K562 (cell line): ENCODE measurements around the gene C6orf89. TPM values are rescaled to one million over a fixed set of nuclear protein-coding genes. Genes with fewer than 3 reads are reported as not detected.

Experiments
- BACH1 ChIP-seq: fragments of 200-800 bp; sonication (Bioruptor generic); IDR thresholded peaks from 2 replicates; pipeline ENCODE4 v1.6.1; 2016; ENCODE audit warnings: missing genetic modification characterization, missing compliant biosample characterization
- CBX2 ChIP-seq: fragments of 200-600 bp; sonication (generic); IDR thresholded peaks from one replicate; pipeline ENCODE4 v1.6.1; 2012; ENCODE audit warnings: mild to moderate bottlenecking, low read length, inconsistent platforms; ENCODE audit not compliant: insufficient read depth, poor library complexity, severe bottlenecking
- CHD4 ChIP-seq: fragments of 200-600 bp; sonication (generic); IDR thresholded peaks from 3 replicates; pipeline ENCODE4 v1.6.1; 2012; ENCODE audit warnings: low read depth, mild to moderate bottlenecking, mixed read lengths, low read length, inconsistent platforms; ENCODE audit not compliant: insufficient read depth, insufficient replicate concordance, poor library complexity, severe bottlenecking
- FOXK2 ChIP-seq, 2 experiments: fragments of 450-650 bp; IDR thresholded peaks in 1 of 2; conservative IDR thresholded peaks in 1 of 2; 2 replicates each; pipeline ENCODE4 v1.6.1; 2016; ENCODE audit warnings: low read depth in 2 of 2, mild to moderate bottlenecking in 1 of 2
- FOXP1 ChIP-seq: sonication (generic); formaldehyde crosslinking; IDR thresholded peaks from 2 replicates; pipeline ENCODE4 v1.8.0; 2022; ENCODE audit warnings: mild to moderate bottlenecking, missing genetic modification reagents
- NR2C2 ChIP-seq, 2 experiments: fragments of 200-800 bp in 1 of 2; sonication (Bioruptor generic) in 1 of 2; sonication (generic) in 1 of 2; formaldehyde crosslinking in 1 of 2; IDR thresholded peaks; 2 replicates each; pipeline versions ENCODE4 v1.6.1 to v1.8.0; 2016 to 2022; ENCODE audit warnings: mild to moderate bottlenecking in 1 of 2, missing compliant biosample characterization in 1 of 2, missing genetic modification characterization in 1 of 2, missing genetic modification reagents in 1 of 2
- POLR3A ChIP-seq: IDR thresholded peaks from 2 replicates; pipeline ENCODE4 v1.6.1; 2011; ENCODE audit warnings: borderline replicate concordance, mild to moderate bottlenecking, moderate library complexity; ENCODE audit not compliant: insufficient read length, insufficient read depth; ENCODE audit errors: extremely low read depth
- POU5F1 ChIP-seq: fragments of 150-350 bp; IDR thresholded peaks from 2 replicates; pipeline ENCODE4 v1.6.1; 2014; ENCODE audit warnings: borderline replicate concordance, low read length, low read depth, mild to moderate bottlenecking; ENCODE audit not compliant: partially characterized antibody
- STAT5B ChIP-seq: fragments of 250-450 bp; sonication (Bioruptor Pico); IDR thresholded peaks from 2 replicates; pipeline ENCODE4 v1.8.0; 2021; ENCODE audit warnings: mild to moderate bottlenecking, inconsistent platforms
- TAL1 ChIP-seq: fragments of 450-650 bp; IDR thresholded peaks from 2 replicates; pipeline ENCODE4 v1.6.1; 2016; ENCODE audit warnings: mild to moderate bottlenecking
- TCF7L2 ChIP-seq: fragments of 150-350 bp; IDR thresholded peaks from 2 replicates; pipeline ENCODE4 v1.6.1; 2016; ENCODE audit warnings: low read depth, mild to moderate bottlenecking, low read length, moderate library complexity
- ZBTB12 ChIP-seq: fragments of 250-450 bp; sonication (Bioruptor Pico); IDR thresholded peaks from 2 replicates; pipeline ENCODE4 v1.4.0; 2020
- ZFP30 ChIP-seq: fragments of 250-450 bp; sonication (Bioruptor Pico); IDR thresholded peaks from 2 replicates; pipeline ENCODE4 v1.8.0; 2022; ENCODE audit warnings: moderate library complexity, mild to moderate bottlenecking, inconsistent platforms, borderline replicate concordance
- ZSCAN29 ChIP-seq: fragments of 450-650 bp; IDR thresholded peaks from 2 replicates; pipeline ENCODE4 v1.6.1; 2017
- polyA plus RNA-seq, 8 experiments: library from polyadenylated mRNA; depleted of rRNA in 4 of 8; stranded (reverse) in 5 of 8; unstranded in 3 of 8; fragments of >200 nt; fragmentation: Nextera tagmentation in 2 of 8; fragmentation: Illumina TruSeq in 1 of 8; extraction: Ambion mirVana in 2 of 8; extraction: Trizol in 1 of 8; gene quantifications; 2 replicates each; pipeline versions ENCODE4 v1.2.1 to v1.2.3, GENCODE V29; 2011 to 2014; ENCODE audit warnings: inconsistent platforms in 1 of 8, missing spikeins in 1 of 8
- total RNA-seq, 7 experiments: library from RNA; depleted of rRNA in 6 of 7; stranded (reverse); fragments of >200 nt in 6 of 7; fragmentation: Illumina TruSeq in 2 of 7; extraction: Trizol in 2 of 7; gene quantifications; 2 replicates each; pipeline versions ENCODE4 v1.2.1 to v1.2.3, GENCODE V29; 2011 to 2021; ENCODE audit warnings: low replicate concordance in 1 of 7
- TF ChIP-seq, protein P1 (sequence below): fragments of 150-350 bp; conservative IDR thresholded peaks from 2 replicates; pipeline ENCODE4 v1.6.1; 2014; ENCODE audit warnings: low read length
- TF ChIP-seq, protein P2 (sequence below): fragments of 450-650 bp; IDR thresholded peaks from 2 replicates; pipeline ENCODE4 v1.6.1; 2016; ENCODE audit warnings: antibody characterized with exemption

The C6orf89 gene
- total and polyA plus RNA-seq, 9 of the 15 experiments (the other 6 are each of a cell fraction or from before 2014, with no cell fraction given) = 35.2 to 111 (median 58.5) TPM

DNA sequence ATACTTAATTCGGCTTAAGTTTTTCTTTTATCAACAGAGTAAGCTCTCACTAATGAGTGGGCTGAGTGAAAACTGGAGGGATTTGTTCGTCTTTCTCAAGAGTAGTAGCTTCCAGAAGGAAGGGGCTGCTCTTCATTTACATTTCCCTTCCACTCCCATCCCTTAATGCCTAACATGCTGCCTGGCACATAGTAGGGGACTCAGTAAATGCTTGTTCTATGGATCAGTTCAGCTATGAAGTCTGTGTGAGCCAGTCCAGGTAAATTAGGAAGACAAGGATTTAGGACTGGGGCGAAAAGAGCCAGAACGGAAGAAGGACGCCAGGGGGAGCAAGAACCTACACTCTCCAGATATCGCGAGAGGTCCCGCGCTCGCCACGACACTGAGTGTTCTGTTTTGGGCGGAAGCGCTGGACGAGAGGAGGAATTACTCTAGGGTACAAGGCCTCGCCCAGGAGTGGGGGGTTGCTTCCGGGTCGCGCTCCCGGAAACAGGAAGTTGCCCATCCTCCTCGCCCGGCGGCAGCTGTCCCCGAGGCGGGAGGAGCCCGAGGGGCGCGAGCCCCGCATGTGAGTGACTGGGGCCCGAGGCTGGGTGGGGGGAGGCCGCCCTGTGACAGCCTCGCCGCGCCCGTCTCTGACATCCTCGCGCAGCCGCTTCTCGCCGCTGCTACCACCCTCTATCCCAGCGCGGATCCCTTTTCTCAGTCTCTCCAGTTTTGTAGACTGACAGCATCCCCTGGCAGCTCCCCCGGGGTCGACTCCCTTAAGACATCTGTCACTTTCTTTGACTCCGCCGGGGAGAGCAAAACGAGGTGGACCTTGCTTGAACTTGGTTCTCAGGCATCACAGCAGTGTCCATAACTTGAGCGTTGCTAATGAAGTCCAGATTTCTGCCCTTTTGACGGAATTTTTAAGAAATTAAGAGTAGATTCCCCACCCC lies at the start of gene C6orf89 (continued):
- TF ChIP-seq, protein P1, sequence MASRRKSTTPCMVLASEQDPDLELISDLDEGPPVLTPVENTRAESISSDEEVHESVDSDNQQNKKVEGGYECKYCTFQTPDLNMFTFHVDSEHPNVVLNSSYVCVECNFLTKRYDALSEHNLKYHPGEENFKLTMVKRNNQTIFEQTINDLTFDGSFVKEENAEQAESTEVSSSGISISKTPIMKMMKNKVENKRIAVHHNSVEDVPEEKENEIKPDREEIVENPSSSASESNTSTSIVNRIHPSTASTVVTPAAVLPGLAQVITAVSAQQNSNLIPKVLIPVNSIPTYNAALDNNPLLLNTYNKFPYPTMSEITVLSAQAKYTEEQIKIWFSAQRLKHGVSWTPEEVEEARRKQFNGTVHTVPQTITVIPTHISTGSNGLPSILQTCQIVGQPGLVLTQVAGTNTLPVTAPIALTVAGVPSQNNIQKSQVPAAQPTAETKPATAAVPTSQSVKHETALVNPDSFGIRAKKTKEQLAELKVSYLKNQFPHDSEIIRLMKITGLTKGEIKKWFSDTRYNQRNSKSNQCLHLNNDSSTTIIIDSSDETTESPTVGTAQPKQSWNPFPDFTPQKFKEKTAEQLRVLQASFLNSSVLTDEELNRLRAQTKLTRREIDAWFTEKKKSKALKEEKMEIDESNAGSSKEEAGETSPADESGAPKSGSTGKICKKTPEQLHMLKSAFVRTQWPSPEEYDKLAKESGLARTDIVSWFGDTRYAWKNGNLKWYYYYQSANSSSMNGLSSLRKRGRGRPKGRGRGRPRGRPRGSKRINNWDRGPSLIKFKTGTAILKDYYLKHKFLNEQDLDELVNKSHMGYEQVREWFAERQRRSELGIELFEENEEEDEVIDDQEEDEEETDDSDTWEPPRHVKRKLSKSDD = peak; percentile 95
- no peak for TF ChIP-seq ZFP30
- TF ChIP-seq STAT5B = no peak
- no peak for TF ChIP-seq TCF7L2
- TF ChIP-seq BACH1 = 0 out of 2 replicates have a peak, but pooled peaks have one; percentile 11
- TF ChIP-seq POLR3A = no peak
- TF ChIP-seq FOXK2 (conservative IDR thresholded peaks at IDR 0.05 in 1 of 2, IDR thresholded peaks at IDR 0.05 in 1 of 2; ENCODE audit: low read depth in 2 of 2) = peak; percentile 94 to 97
- TF ChIP-seq TAL1 = no peak
- TF ChIP-seq FOXP1 (CRISPR knock-in tag) = no peak; the same call in 1 of the 2 replicates
- TF ChIP-seq POU5F1 = no peak
- TF ChIP-seq, protein P2, sequence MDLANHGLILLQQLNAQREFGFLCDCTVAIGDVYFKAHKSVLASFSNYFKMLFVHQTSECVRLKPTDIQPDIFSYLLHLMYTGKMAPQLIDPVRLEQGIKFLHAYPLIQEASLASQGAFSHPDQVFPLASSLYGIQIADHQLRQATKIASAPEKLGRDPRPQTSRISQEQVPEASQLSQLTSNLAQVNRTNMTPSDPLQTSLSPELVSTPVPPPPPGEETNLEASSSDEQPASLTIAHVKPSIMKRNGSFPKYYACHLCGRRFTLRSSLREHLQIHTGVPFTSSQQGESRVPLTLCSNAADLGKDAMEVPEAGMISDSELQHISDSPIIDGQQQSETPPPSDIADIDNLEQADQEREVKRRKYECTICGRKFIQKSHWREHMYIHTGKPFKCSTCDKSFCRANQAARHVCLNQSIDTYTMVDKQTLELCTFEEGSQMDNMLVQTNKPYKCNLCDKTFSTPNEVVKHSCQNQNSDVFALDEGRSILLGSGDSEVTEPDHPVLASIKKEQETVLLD = no peak; the same call in 1 of the 2 replicates
- TF ChIP-seq ZBTB12 (CRISPR knock-in tag) = no peak
- TF ChIP-seq CHD4 = no peak
- no peak for TF ChIP-seq ZSCAN29
- TF ChIP-seq NR2C2 (CRISPR knock-in tag; IDR thresholded peaks at IDR 0.05) = peak; percentile 99
- TF ChIP-seq NR2C2 (tag; IDR thresholded peaks at IDR 0.05) = peak; percentile 100
- TF ChIP-seq CBX2 = no peak
